Smooth muscle cell (in vitro differentiated cells): ENCODE measurements around the gene DNAJB14. TPM values are rescaled to one million over a fixed set of nuclear protein-coding genes. Genes with fewer than 3 reads are reported as not detected.

Source experiments
- DNase-seq: peaks from one replicate; lab custom pipeline; 2025; ENCODE audit not compliant: unreplicated experiment; lab: John Stamatoyannopoulos, UW
- H2AFZ ChIP-seq: fragments of 200-600 bp; sonication (generic); 2 replicates; pipeline ENCODE4 v1.6.0; 2016; ENCODE audit warnings: antibody characterized with exemption, low read depth, mild to moderate bottlenecking
- H3F3A ChIP-seq: fragments of 200-600 bp; sonication (generic); 2 replicates; pipeline ENCODE4 v1.6.0; 2017; ENCODE audit warnings: antibody characterized with exemption, low read depth
- H3K27ac ChIP-seq: fragments of 200-600 bp; sonication (generic); 2 replicates; pipeline ENCODE4 v1.5.1; 2016; ENCODE audit warnings: low read depth, mild to moderate bottlenecking
- H3K27me3 ChIP-seq: fragments of 200-600 bp; sonication (generic); 2 replicates; pipeline ENCODE4 v1.6.1; 2016; ENCODE audit warnings: low read depth, mild to moderate bottlenecking
- H3K36me3 ChIP-seq: fragments of 200-600 bp; sonication (generic); 2 replicates; pipeline ENCODE4 v1.5.1; 2016; ENCODE audit warnings: low read depth
- H3K4me1 ChIP-seq: fragments of 200-600 bp; sonication (generic); 2 replicates; pipeline ENCODE4 v1.5.1; 2016; ENCODE audit warnings: low read depth
- H3K4me2 ChIP-seq: fragments of 200-600 bp; sonication (generic); 2 replicates; pipeline ENCODE4 v1.6.0; 2016; ENCODE audit warnings: mild to moderate bottlenecking
- H3K4me3 ChIP-seq: fragments of 200-600 bp; sonication (generic); 2 replicates; pipeline ENCODE4 v1.5.1; 2016; ENCODE audit warnings: mild to moderate bottlenecking
- H3K79me2 ChIP-seq: fragments of 200-600 bp; sonication (generic); 2 replicates; pipeline ENCODE4 v1.6.0; 2016; ENCODE audit warnings: low read depth, mild to moderate bottlenecking
- H3K9ac ChIP-seq: fragments of 200-600 bp; sonication (generic); 2 replicates; pipeline ENCODE4 v1.6.0; 2016; ENCODE audit warnings: low read depth
- H3K9me3 ChIP-seq: fragments of 200-600 bp; sonication (generic); replicated peaks from 2 replicates; pipeline ENCODE4 v1.5.1; 2016; ENCODE audit warnings: low read depth
- H4K20me1 ChIP-seq: fragments of 200-600 bp; sonication (generic); 2 replicates; pipeline ENCODE4 v1.6.0; 2016; ENCODE audit warnings: low read depth
- CTCF ChIP-seq: fragments of 200-600 bp; sonication (generic); IDR thresholded peaks from 2 replicates; pipeline ENCODE4 v1.5.1; 2017; ENCODE audit warnings: borderline replicate concordance, mild to moderate bottlenecking, antibody characterized with exemption; ENCODE audit not compliant: insufficient read depth, poor library complexity, severe bottlenecking
- WGBS: methylation state at CpG from one replicate; pipeline ENCODE4 v1.1.7; 2016; ENCODE audit warnings: low lambda C conversion rate; 5-methylcytosine and 5-hydroxymethylcytosine counted together
- polyA plus RNA-seq: library from polyadenylated mRNA; unstranded; fragments of >200 nt; fragmentation: Nextera tagmentation; extraction: Ambion mirVana; gene quantifications from 2 replicates; pipeline ENCODE4 v1.2.1, GENCODE V29; 2016
- total RNA-seq: library from RNA; depleted of rRNA; stranded (reverse); fragments of >200 nt; gene quantifications from 2 replicates; pipeline ENCODE4 v1.2.3, GENCODE V29; 2014

DNAJB14 gene
- total and polyA plus RNA-seq, 2 experiments from 2014 or later, result 29.8 to 62.7 TPM

- WGBS, result 85% methylated on average over 3 of the region's 3 CpGs
Measured at GRCh38 chr4:99857307-99857706, 89.1 kb downstream of the DNAJB14 start.

GRCh38 chr4:99856166-99856565 is 90.3 kb downstream of the DNAJB14 start:
- Histone ChIP-seq H3K27me3 (no peaks in the 10 kb centered on the region), H3K79me2 (no peaks in the 10 kb centered on the region), H3K27ac (no peak overlapping the region), H2AFZ (peak overlapping the region; percentile 25), H3K4me2 (no peak overlapping the region), H4K20me1 (no peaks in the 10 kb centered on the region), H3K36me3 (no peaks in the 10 kb centered on the region), H3K9me3 (no peaks in the 10 kb centered on the region), H3K9ac (no peak overlapping the region), H3F3A (no peaks in the 10 kb centered on the region), H3K4me3 (no peak overlapping the region), H3K4me1 (no peaks in the 10 kb centered on the region)
- DNase-seq, result no peak
- no peak for TF ChIP-seq CTCF
- WGBS, result 54% methylated on average over 1 of the region's 1 CpG

More at GRCh38 chr4:99857307-99857706, 89.1 kb downstream of the DNAJB14 start:
- no peak for DNase-seq
- Histone ChIP-seq H3F3A (no peaks in the 10 kb centered on the region), H3K79me2 (no peaks in the 10 kb centered on the region), H3K27me3 (no peaks in the 10 kb centered on the region), H4K20me1 (no peaks in the 10 kb centered on the region), H3K9ac (no peak overlapping the region), H3K36me3 (no peaks in the 10 kb centered on the region), H3K4me1 (no peaks in the 10 kb centered on the region), H2AFZ (no peak overlapping the region), H3K4me3 (no peak overlapping the region), H3K4me2 (no peak overlapping the region), H3K27ac (no peak overlapping the region), H3K9me3 (no peaks in the 10 kb centered on the region)
- TF ChIP-seq CTCF, result no peak

- Histone ChIP-seq H3K9me3 (no peaks in the 10 kb centered on the region), H3K27me3 (no peaks in the 10 kb centered on the region), H3K79me2 (no peaks in the 10 kb centered on the region), H3K36me3 (no peaks in the 10 kb centered on the region), H2AFZ (no peak overlapping the region), H3K9ac (no peak overlapping the region), H3K27ac (no peak overlapping the region), H3F3A (no peaks in the 10 kb centered on the region), H3K4me2 (no peak overlapping the region), H3K4me1 (no peaks in the 10 kb centered on the region), H3K4me3 (no peak overlapping the region), H4K20me1 (no peaks in the 10 kb centered on the region)
- DNase-seq, result no peak
- 96% methylated on average over 1 of the region's 1 CpG for WGBS
- no peak for TF ChIP-seq CTCF
Measured at GRCh38 chr4:99855678-99856077, 90.7 kb downstream of the DNAJB14 start.

- Histone ChIP-seq H3K36me3 (no peaks in the 10 kb centered on the region), H3K79me2 (no peaks in the 10 kb centered on the region), H3K9me3 (no peaks in the 10 kb centered on the region), H3K27me3 (no peaks in the 10 kb centered on the region), H3K4me2 (no peak overlapping the region), H3K9ac (no peak overlapping the region), H3K27ac (no peak overlapping the region), H2AFZ (no peak overlapping the region), H3K4me3 (no peak overlapping the region), H4K20me1 (no peaks in the 10 kb centered on the region), H3F3A (no peaks in the 10 kb centered on the region), H3K4me1 (no peaks in the 10 kb centered on the region)
- WGBS, result 93% methylated on average over 1 of the region's 1 CpG
- no peak for DNase-seq
- no peak for TF ChIP-seq CTCF
Measured at GRCh38 chr4:99853999-99854398, 92.4 kb downstream of the DNAJB14 start.
